GM12878 (cell line): ENCODE measurements around the gene ZNF547. TPM values are rescaled to one million over a fixed set of nuclear protein-coding genes. Genes with fewer than 3 reads are reported as not detected.

Experiments
- ATF7 ChIP-seq: fragments of 450-650 bp; IDR thresholded peaks from 2 replicates; pipeline ENCODE4 v1.6.1; 2016; ENCODE audit warnings: low read depth, mild to moderate bottlenecking
- BCLAF1 ChIP-seq: fragments of 450-650 bp; IDR thresholded peaks from 2 replicates; pipeline ENCODE4 v1.6.1; 2017; ENCODE audit warnings: antibody characterized with exemption, mild to moderate bottlenecking, moderate library complexity
- CBX5 ChIP-seq: sonication (generic); IDR thresholded peaks from 2 replicates; pipeline ENCODE4 v1.6.1; 2016; ENCODE audit warnings: low read depth, moderate library complexity, mild to moderate bottlenecking, inconsistent platforms
- CEBPB ChIP-seq, 2 experiments: fragments of 150-350 bp in 1 of 2; IDR thresholded peaks; 2 replicates each; pipeline ENCODE4 v1.6.1; 2012 to 2014; ENCODE audit warnings: low read depth in 2 of 2, low read length in 2 of 2, borderline replicate concordance in 1 of 2, inconsistent platforms in 1 of 2
- CREM ChIP-seq: IDR thresholded peaks from 2 replicates; pipeline ENCODE4 v1.6.1; 2014; ENCODE audit warnings: antibody characterized with exemption, low read depth
- EGR1 ChIP-seq, 2 experiments: IDR thresholded peaks; 1 replicate in 1 of 2; 2 replicates in 1 of 2; pipeline ENCODE4 v1.6.1; 2011 to 2012; ENCODE audit warnings: low read depth in 2 of 2, low read length in 2 of 2, borderline replicate concordance in 1 of 2, mild to moderate bottlenecking in 1 of 2, moderate library complexity in 1 of 2
- HDAC2 ChIP-seq: fragments of 200-600 bp; sonication (generic); IDR thresholded peaks from 2 replicates; pipeline ENCODE4 v1.6.1; 2017
- IKZF1 ChIP-seq: fragments of 450-650 bp; conservative IDR thresholded peaks from 2 replicates; pipeline ENCODE4 v1.6.1; 2017; ENCODE audit warnings: antibody characterized with exemption, mild to moderate bottlenecking
- MLLT1 ChIP-seq: fragments of 450-650 bp; IDR thresholded peaks from 2 replicates; pipeline ENCODE4 v1.6.1; 2016; ENCODE audit warnings: mild to moderate bottlenecking
- RAD51 ChIP-seq: fragments of 450-650 bp; IDR thresholded peaks from 2 replicates; pipeline ENCODE4 v1.6.1; 2016; ENCODE audit warnings: moderate library complexity, mild to moderate bottlenecking, inconsistent platforms
- TAF1 ChIP-seq: IDR thresholded peaks from 2 replicates; pipeline ENCODE4 v1.6.1; 2011; ENCODE audit warnings: mild to moderate bottlenecking, low read depth, low read length, borderline replicate concordance
- TCF12 ChIP-seq: IDR thresholded peaks from 2 replicates; pipeline ENCODE4 v1.6.1; 2011; ENCODE audit warnings: low read depth, mild to moderate bottlenecking, low read length
- ZBTB11 ChIP-seq: fragments of 450-650 bp; formaldehyde crosslinking; IDR thresholded peaks from 2 replicates; pipeline ENCODE4 v1.5.0; 2022; ENCODE audit warnings: mild to moderate bottlenecking, missing genetic modification characterization
- ZNF217 ChIP-seq: fragments of 450-650 bp; IDR thresholded peaks from 2 replicates; pipeline ENCODE4 v1.6.1; 2017; ENCODE audit warnings: antibody characterized with exemption, mild to moderate bottlenecking
- ZNF274 ChIP-seq: IDR thresholded peaks from one replicate; pipeline ENCODE4 v1.8.0; 2011; ENCODE audit not compliant: insufficient read length, insufficient read depth
- ZNF687 ChIP-seq: fragments of 450-650 bp; IDR thresholded peaks from 2 replicates; pipeline ENCODE4 v1.6.1; 2017; ENCODE audit warnings: mild to moderate bottlenecking, moderate library complexity
- polyA plus RNA-seq, 11 experiments: library from polyadenylated mRNA; depleted of rRNA in 4 of 11; unstranded in 6 of 11; stranded (reverse) in 5 of 11; fragments of >200 nt; fragmentation: Nextera tagmentation in 4 of 11; fragmentation: Illumina TruSeq in 1 of 11; extraction: Ambion mirVana in 4 of 11; extraction: Trizol in 1 of 11; gene quantifications; 1 replicate in 1 of 11; 2 replicates in 10 of 11; pipeline versions ENCODE4 v1.2.1 to v1.2.3, GENCODE V29; 2011 to 2016; ENCODE audit warnings: inconsistent platforms in 2 of 11, missing spikeins in 2 of 11, low read depth in 1 of 11
- total RNA-seq, 4 experiments: library from RNA; depleted of rRNA in 3 of 4; stranded (reverse); fragments of >200 nt in 3 of 4; fragmentation: Illumina TruSeq in 1 of 4; extraction: Trizol in 1 of 4; gene quantifications; 2 replicates each; pipeline versions ENCODE4 v1.2.1 to v1.2.3, GENCODE V29; 2013 to 2021

ZNF547 gene
- total and polyA plus RNA-seq, 10 of the 15 experiments (the other 5 are each of a cell fraction or from before 2014, with no cell fraction given): 2.3 to 6.0 (median 3.3) TPM

- peak; percentile 81 for TF ChIP-seq CBX5
- TF ChIP-seq IKZF1: peak; percentile 95
- no peak for TF ChIP-seq ZNF687
- no peak for TF ChIP-seq ZNF274
- peak; percentile 54 for TF ChIP-seq RAD51
- peak; percentile 100 for TF ChIP-seq ATF7
- TF ChIP-seq EGR1 (IDR thresholded peaks at IDR 0.05; ENCODE audit: borderline replicate concordance in 1 of 2, low read depth in 2 of 2, low read length in 2 of 2): peak in 1 of 2 experiments; percentile 98; a peak in 1 of 3 replicates
- TF ChIP-seq TCF12: 0 out of 2 replicates have a peak, but pooled peaks have one; percentile 2
- TF ChIP-seq TAF1: peak; percentile 56; the same call in 1 of the 2 replicates
- no peak for TF ChIP-seq BCLAF1
- peak; percentile 97 for TF ChIP-seq MLLT1
- peak; percentile 9; the same call in 1 of the 2 replicates for TF ChIP-seq ZBTB11 (CRISPR knock-in tag)
- TF ChIP-seq CEBPB (IDR thresholded peaks at IDR 0.05; ENCODE audit: borderline replicate concordance in 1 of 2, low read depth in 2 of 2, low read length in 2 of 2): no peak; a peak in 1 of 4 replicates
- TF ChIP-seq CREM: peak; percentile 99
- no peak for TF ChIP-seq HDAC2
- TF ChIP-seq ZNF217: no peak
Observed at GRCh38 chr19:57362997-57363687, at the start of gene ZNF547, which contains the start of gene TRAPPC2B (continued).
